ENCODE data around the gene SGSH.
"Not testable (repeated sequence)": the region's sequence is repeated elsewhere in the genome, so short reads cannot be mapped to it uniquely, and the experiment has no call there.

Gene SGSH

GRCh38 chr17:80210348-80211108, 9.6 kb downstream of the SGSH start:
- DNase-seq (ENCODE audit: low spot score): no peak

GRCh38 chr17:80209765-80210164, 10.4 kb downstream of the SGSH start:
- DNase-seq (ENCODE audit: low spot score): no peak

- no peak for DNase-seq (ENCODE audit: low spot score)
These were observed 12.1 kb downstream of the SGSH start for GRCh38 chr17:80208050-80208449.

GRCh38 chr17:80205811-80206210, 14.3 kb downstream of the SGSH start:
- no peak for DNase-seq (ENCODE audit: low spot score)

GRCh38 chr17:80204626-80205468, 15.3 kb downstream of the SGSH start:
- DNase-seq (ENCODE audit: low spot score): no peak

GRCh38 chr17:80203471-80203963, 16.6 kb downstream of the SGSH start:
- DNase-seq (ENCODE audit: low spot score): no peak

- DNase-seq (ENCODE audit: low spot score): no peak
These were observed 17.9 kb downstream of the SGSH start for GRCh38 chr17:80202197-80202596.

- no peak for DNase-seq (ENCODE audit: low spot score)
These were observed 18.7 kb downstream of the SGSH start for GRCh38 chr17:80201446-80201845.

- DNase-seq (ENCODE audit: low spot score): not testable (repeated sequence)
These were observed 20.8 kb downstream of the SGSH start for GRCh38 chr17:80199295-80199694.

- DNase-seq (ENCODE audit: low spot score): no peak
These were observed 21.9 kb downstream of the SGSH start for GRCh38 chr17:80198144-80198661.

GRCh38 chr17:80196652-80197051, 23.5 kb downstream of the SGSH start:
- no peak for DNase-seq (ENCODE audit: low spot score)

- no peak for DNase-seq (ENCODE audit: low spot score)
These were observed 24.2 kb downstream of the SGSH start for GRCh38 chr17:80195671-80196529.

- no peak for DNase-seq (ENCODE audit: low spot score)
These were observed 25.0 kb downstream of the SGSH start for GRCh38 chr17:80195141-80195540.

- peak; percentile 64 for DNase-seq (ENCODE audit: low spot score)
These were observed 28.1 kb downstream of the SGSH start for GRCh38 chr17:80191865-80192661.

GRCh38 chr17:80191192-80191591, 28.9 kb downstream of the SGSH start:
- DNase-seq (ENCODE audit: low spot score): no peak

GRCh38 chr17:80190716-80191115, 29.4 kb downstream of the SGSH start:
- DNase-seq (ENCODE audit: low spot score): no peak

GRCh38 chr17:80189611-80190010, 30.5 kb downstream of the SGSH start:
- no peak for DNase-seq (ENCODE audit: low spot score)

- DNase-seq (ENCODE audit: low spot score): no peak
These were observed 32.6 kb downstream of the SGSH start for GRCh38 chr17:80187515-80187941.

GRCh38 chr17:80187090-80187489, 33.0 kb downstream of the SGSH start:
- DNase-seq (ENCODE audit: low spot score): no peak

GRCh38 chr17:80185968-80186367, 34.2 kb downstream of the SGSH start:
- DNase-seq (ENCODE audit: low spot score): no peak

GRCh38 chr17:80184423-80184714, 35.8 kb downstream of the SGSH start:
- DNase-seq (ENCODE audit: low spot score): no peak

Data from cerebellar cortex (tissue), 1 donor.